Vagina (tissue), 2 donors: ENCODE measurements around the gene CREB5. TPM values are rescaled to one million over a fixed set of nuclear protein-coding genes. Genes with fewer than 3 reads are reported as not detected.

Experiments used
- DNase-seq, 2 donors: peaks; one replicate each; pipeline ENCODE4 v3.0.0-alpha.2; 2017; ENCODE audit errors: extremely low spot score in 2 of 2
- H3K27ac ChIP-seq: fragments of 200-600 bp; sonication (generic); one replicate; pipeline ENCODE4 v1.5.1; 2019
- H3K27me3 ChIP-seq: fragments of 200-600 bp; sonication (generic); one replicate; pipeline ENCODE4 v1.5.1; 2019
- H3K36me3 ChIP-seq, 2 donors: fragments of 200-600 bp; sonication (generic); one replicate each; pipeline ENCODE4 v1.5.1; 2017 to 2019
- H3K4me1 ChIP-seq: fragments of 200-600 bp; sonication (generic); one replicate; pipeline ENCODE4 v1.5.1; 2019
- H3K4me3 ChIP-seq, 2 donors: fragments of 200-600 bp; sonication (generic); 1 replicate in 1 of 2; 2 replicates in 1 of 2; pipeline ENCODE4 v1.5.1; 2016 to 2019
- H3K9me3 ChIP-seq: fragments of 200-600 bp; sonication (generic); one replicate; pipeline ENCODE4 v1.5.1; 2019
- CTCF ChIP-seq, 3 experiments: fragments of 450-650 bp in 2 of 3; fragments of 200-600 bp in 1 of 3; sonication (generic) in 1 of 3; IDR thresholded peaks; one replicate each; pipeline ENCODE4 v1.5.1; 2017 to 2019; ENCODE audit warnings: antibody characterized with exemption in 3 of 3, mild to moderate bottlenecking in 2 of 3, moderate library complexity in 2 of 3
- POLR2A ChIP-seq, 2 donors: fragments of 450-650 bp; IDR thresholded peaks; one replicate each; pipeline ENCODE4 v1.6.1; 2017; ENCODE audit warnings: antibody characterized with exemption in 2 of 2, mild to moderate bottlenecking in 2 of 2, moderate library complexity in 2 of 2
- POLR2AphosphoS5 ChIP-seq, 2 donors: sonication (generic); formaldehyde crosslinking; IDR thresholded peaks; one replicate each; pipeline ENCODE4 v1.9.0; 2017; ENCODE audit warnings: antibody characterized with exemption in 2 of 2, mild to moderate bottlenecking in 2 of 2, low read depth in 1 of 2; ENCODE audit not compliant: insufficient read depth in 1 of 2
- intact Hi-C: fragments of 100-400 bp; cut with DNase I; formaldehyde crosslinking; loops from one replicate; pipeline ENCODE4 v1.15.1; 2023
- total RNA-seq: library from RNA; depleted of rRNA; stranded (reverse); fragments of >200 nt; gene quantifications from one replicate; pipeline ENCODE4 v1.2.3, GENCODE V29; 2016

Gene CREB5
- 23.1 TPM for total RNA-seq

GRCh38 chr7:28411876-28412662 lies at the start of gene CREB5:
TSS of gene CREB5 (plus strand) at chr7:28412518. CDS start at chr7:28412915, 397 bp downstream.
- Histone ChIP-seq H3K27me3 (no peaks in the 10 kb centered on the region), H3K27ac (no peak within 1 kb of the TSS), H3K9me3 (no peaks in the 10 kb centered on the region), H3K36me3 (no peaks in the 10 kb centered on the region), H3K4me1 (peaks cover 39% of the 10 kb centered on the region), H3K4me3 (peak within 1 kb of the TSS; percentile 56 to 60)
- no peak for TF ChIP-seq POLR2AphosphoS5 (IDR thresholded peaks at IDR 0.05; ENCODE audit: insufficient read depth in 1 of 2, low read depth in 1 of 2)
- no peak for TF ChIP-seq POLR2A (IDR thresholded peaks at IDR 0.05)
- no peak for TF ChIP-seq CTCF (IDR thresholded peaks at IDR 0.05)
- intact Hi-C loops: no loop called here
- no peak for DNase-seq

GRCh38 chr7:28362812-28363211 lies 49.5 kb upstream of the CREB5 start:
- no peak overlapping the region for H3K27ac ChIP-seq
- no peaks in the 10 kb centered on the region for H3K36me3 ChIP-seq
- no peak for DNase-seq
- no peak overlapping the region for H3K4me3 ChIP-seq
- no peak for TF ChIP-seq POLR2A (IDR thresholded peaks at IDR 0.05)
- TF ChIP-seq POLR2AphosphoS5 (IDR thresholded peaks at IDR 0.05; ENCODE audit: insufficient read depth in 1 of 2, low read depth in 1 of 2): no peak
- TF ChIP-seq CTCF (IDR thresholded peaks at IDR 0.05): no peak
- intact Hi-C loops: no loop called here
- no peaks in the 10 kb centered on the region for H3K9me3 ChIP-seq
- peaks cover 12% of the 10 kb centered on the region for H3K4me1 ChIP-seq
- H3K27me3 ChIP-seq: no peaks in the 10 kb centered on the region

GRCh38 chr7:28364082-28364481 lies 48.2 kb upstream of the CREB5 start:
- TF ChIP-seq POLR2A (IDR thresholded peaks at IDR 0.05) (no peak), POLR2AphosphoS5 (IDR thresholded peaks at IDR 0.05; ENCODE audit: insufficient read depth in 1 of 2, low read depth in 1 of 2) (no peak), CTCF (IDR thresholded peaks at IDR 0.05) (no peak)
- intact Hi-C loops: no loop called here
- H3K27ac ChIP-seq: no peak overlapping the region
- H3K4me1 ChIP-seq: peaks cover 1% of the 10 kb centered on the region
- H3K36me3 ChIP-seq: no peaks in the 10 kb centered on the region
- H3K4me3 ChIP-seq: no peak overlapping the region
- no peak for DNase-seq
- H3K27me3 ChIP-seq: no peaks in the 10 kb centered on the region
- H3K9me3 ChIP-seq: no peaks in the 10 kb centered on the region

GRCh38 chr7:28369523-28369922 lies 42.8 kb upstream of the CREB5 start:
- Histone ChIP-seq H3K4me1 (no peaks in the 10 kb centered on the region), H3K4me3 (no peak overlapping the region), H3K36me3 (no peaks in the 10 kb centered on the region), H3K27ac (no peak overlapping the region), H3K27me3 (no peaks in the 10 kb centered on the region), H3K9me3 (no peaks in the 10 kb centered on the region)
- intact Hi-C loops: no loop called here
- no peak for TF ChIP-seq POLR2A (IDR thresholded peaks at IDR 0.05)
- TF ChIP-seq CTCF (IDR thresholded peaks at IDR 0.05): no peak
- no peak for TF ChIP-seq POLR2AphosphoS5 (IDR thresholded peaks at IDR 0.05; ENCODE audit: insufficient read depth in 1 of 2, low read depth in 1 of 2)
- no peak for DNase-seq

GRCh38 chr7:28371846-28372245 lies 40.5 kb upstream of the CREB5 start:
- no peak overlapping the region for H3K4me3 ChIP-seq
- H3K36me3 ChIP-seq: no peaks in the 10 kb centered on the region
- H3K9me3 ChIP-seq: no peaks in the 10 kb centered on the region
- no peak for DNase-seq
- no peak overlapping the region for H3K27ac ChIP-seq
- H3K4me1 ChIP-seq: no peaks in the 10 kb centered on the region
- intact Hi-C loops: no loop called here
- no peaks in the 10 kb centered on the region for H3K27me3 ChIP-seq
- TF ChIP-seq CTCF (IDR thresholded peaks at IDR 0.05): no peak
- TF ChIP-seq POLR2AphosphoS5 (IDR thresholded peaks at IDR 0.05; ENCODE audit: insufficient read depth in 1 of 2, low read depth in 1 of 2): no peak
- no peak for TF ChIP-seq POLR2A (IDR thresholded peaks at IDR 0.05)
